ENCODE measurements around the gene MAPK8IP3. TPM values are rescaled to one million over a fixed set of nuclear protein-coding genes. Genes with fewer than 3 reads are reported as not detected.
A peak's percentile ranks its signal among the peaks of the same experiment; 100 is the strongest.

Gene MAPK8IP3
- total and polyA plus RNA-seq, 9 of the 15 experiments (the other 6 are each of a cell fraction or from before 2014, with no cell fraction given) = 0.17 to 58.7 (median 16.7) TPM

GRCh38 chr16:1772908-1773702, 67.1 kb downstream of the MAPK8IP3 start, which contains the start of gene MRPS34 (continued):
- TF ChIP-seq, protein P1, sequence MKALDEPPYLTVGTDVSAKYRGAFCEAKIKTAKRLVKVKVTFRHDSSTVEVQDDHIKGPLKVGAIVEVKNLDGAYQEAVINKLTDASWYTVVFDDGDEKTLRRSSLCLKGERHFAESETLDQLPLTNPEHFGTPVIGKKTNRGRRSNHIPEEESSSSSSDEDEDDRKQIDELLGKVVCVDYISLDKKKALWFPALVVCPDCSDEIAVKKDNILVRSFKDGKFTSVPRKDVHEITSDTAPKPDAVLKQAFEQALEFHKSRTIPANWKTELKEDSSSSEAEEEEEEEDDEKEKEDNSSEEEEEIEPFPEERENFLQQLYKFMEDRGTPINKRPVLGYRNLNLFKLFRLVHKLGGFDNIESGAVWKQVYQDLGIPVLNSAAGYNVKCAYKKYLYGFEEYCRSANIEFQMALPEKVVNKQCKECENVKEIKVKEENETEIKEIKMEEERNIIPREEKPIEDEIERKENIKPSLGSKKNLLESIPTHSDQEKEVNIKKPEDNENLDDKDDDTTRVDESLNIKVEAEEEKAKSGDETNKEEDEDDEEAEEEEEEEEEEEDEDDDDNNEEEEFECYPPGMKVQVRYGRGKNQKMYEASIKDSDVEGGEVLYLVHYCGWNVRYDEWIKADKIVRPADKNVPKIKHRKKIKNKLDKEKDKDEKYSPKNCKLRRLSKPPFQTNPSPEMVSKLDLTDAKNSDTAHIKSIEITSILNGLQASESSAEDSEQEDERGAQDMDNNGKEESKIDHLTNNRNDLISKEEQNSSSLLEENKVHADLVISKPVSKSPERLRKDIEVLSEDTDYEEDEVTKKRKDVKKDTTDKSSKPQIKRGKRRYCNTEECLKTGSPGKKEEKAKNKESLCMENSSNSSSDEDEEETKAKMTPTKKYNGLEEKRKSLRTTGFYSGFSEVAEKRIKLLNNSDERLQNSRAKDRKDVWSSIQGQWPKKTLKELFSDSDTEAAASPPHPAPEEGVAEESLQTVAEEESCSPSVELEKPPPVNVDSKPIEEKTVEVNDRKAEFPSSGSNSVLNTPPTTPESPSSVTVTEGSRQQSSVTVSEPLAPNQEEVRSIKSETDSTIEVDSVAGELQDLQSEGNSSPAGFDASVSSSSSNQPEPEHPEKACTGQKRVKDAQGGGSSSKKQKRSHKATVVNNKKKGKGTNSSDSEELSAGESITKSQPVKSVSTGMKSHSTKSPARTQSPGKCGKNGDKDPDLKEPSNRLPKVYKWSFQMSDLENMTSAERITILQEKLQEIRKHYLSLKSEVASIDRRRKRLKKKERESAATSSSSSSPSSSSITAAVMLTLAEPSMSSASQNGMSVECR (CRISPR knock-in tag; IDR thresholded peaks at IDR 0.05) = peak; percentile 92
- no peak for TF ChIP-seq WHSC1 (IDR thresholded peaks at IDR 0.05; ENCODE audit: low read length)
- TF ChIP-seq CHAMP1 (IDR thresholded peaks at IDR 0.05) = no peak
- TF ChIP-seq PREB (CRISPR knock-in tag; IDR thresholded peaks at IDR 0.05) = no peak
- no peak for TF ChIP-seq PCBP1 (IDR thresholded peaks at IDR 0.05; ENCODE audit: low read depth, low read length, poor library complexity, severe bottlenecking)
- no peak for TF ChIP-seq DACH1 (IDR thresholded peaks at IDR 0.05; ENCODE audit: partially characterized antibody)
- TF ChIP-seq HDAC2 (IDR thresholded peaks at IDR 0.05) = no peak
- TF ChIP-seq, protein P2, sequence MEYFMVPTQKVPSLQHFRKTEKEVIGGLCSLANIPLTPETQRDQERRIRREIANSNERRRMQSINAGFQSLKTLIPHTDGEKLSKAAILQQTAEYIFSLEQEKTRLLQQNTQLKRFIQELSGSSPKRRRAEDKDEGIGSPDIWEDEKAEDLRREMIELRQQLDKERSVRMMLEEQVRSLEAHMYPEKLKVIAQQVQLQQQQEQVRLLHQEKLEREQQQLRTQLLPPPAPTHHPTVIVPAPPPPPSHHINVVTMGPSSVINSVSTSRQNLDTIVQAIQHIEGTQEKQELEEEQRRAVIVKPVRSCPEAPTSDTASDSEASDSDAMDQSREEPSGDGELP (CRISPR knock-in tag; IDR thresholded peaks at IDR 0.05; ENCODE audit: borderline replicate concordance) = peak; percentile 70; the same call in 1 of the 2 replicates
- TF ChIP-seq, protein P3, sequence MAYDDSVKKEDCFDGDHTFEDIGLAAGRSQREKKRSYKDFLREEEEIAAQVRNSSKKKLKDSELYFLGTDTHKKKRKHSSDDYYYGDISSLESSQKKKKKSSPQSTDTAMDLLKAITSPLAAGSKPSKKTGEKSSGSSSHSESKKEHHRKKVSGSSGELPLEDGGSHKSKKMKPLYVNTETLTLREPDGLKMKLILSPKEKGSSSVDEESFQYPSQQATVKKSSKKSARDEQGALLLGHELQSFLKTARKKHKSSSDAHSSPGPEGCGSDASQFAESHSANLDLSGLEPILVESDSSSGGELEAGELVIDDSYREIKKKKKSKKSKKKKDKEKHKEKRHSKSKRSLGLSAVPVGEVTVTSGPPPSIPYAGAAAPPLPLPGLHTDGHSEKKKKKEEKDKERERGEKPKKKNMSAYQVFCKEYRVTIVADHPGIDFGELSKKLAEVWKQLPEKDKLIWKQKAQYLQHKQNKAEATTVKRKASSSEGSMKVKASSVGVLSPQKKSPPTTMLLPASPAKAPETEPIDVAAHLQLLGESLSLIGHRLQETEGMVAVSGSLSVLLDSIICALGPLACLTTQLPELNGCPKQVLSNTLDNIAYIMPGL (CRISPR knock-in tag; IDR thresholded peaks at IDR 0.05) = peak; percentile 87; the same call in 1 of the 2 replicates
- no peak for TF ChIP-seq CEBPB (tag; IDR thresholded peaks at IDR 0.05)
- no peak for TF ChIP-seq NCOA6 (IDR thresholded peaks at IDR 0.05)
